ENCODE data around the gene DDX31.

Gene DDX31

DNA sequence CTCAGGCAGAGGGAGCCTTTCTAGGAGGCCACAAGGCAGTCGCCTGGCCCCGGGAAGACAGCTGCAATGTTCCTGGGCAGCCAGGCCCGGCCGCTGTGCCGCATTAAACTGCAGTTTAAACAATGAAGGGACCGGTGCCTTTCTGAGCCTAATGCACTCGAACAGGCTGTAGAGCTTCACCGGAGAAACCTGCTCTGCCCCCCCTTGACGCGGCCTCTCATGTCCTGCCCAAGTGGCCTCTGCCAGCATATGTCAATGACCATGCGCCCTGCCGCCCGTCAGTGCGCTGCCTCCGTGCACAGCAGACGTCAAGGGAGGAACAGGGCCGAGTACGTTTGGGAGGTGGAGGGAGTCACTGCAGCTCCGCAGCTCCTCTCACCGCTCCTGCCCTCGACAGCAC is 125.8 kb downstream of the DDX31 start:
- FAIRE-seq: no peak

DNA sequence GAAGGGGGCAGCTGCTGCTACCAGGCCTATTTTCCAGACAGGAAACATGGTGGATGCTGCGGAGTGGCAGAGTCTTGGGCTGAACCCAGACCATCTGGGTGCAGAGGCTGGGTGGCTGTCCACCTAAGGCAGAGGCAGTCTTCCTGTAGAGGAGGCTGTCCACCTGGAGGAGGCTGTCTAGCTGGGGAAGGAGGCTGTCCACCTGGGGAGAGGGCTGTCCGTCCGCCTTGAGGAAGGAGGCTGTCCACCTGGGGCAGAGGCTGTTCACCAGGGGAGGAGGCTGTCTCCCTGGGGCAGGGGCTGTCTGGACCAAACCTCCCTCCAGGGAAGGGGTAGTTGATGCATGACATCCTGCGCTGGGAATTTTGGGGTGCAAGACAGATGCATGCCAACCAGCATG is 126.5 kb downstream of the DDX31 start:
- no peak for FAIRE-seq
